ENCODE measurements around the gene NAV2.

The NAV2 gene

DNA sequence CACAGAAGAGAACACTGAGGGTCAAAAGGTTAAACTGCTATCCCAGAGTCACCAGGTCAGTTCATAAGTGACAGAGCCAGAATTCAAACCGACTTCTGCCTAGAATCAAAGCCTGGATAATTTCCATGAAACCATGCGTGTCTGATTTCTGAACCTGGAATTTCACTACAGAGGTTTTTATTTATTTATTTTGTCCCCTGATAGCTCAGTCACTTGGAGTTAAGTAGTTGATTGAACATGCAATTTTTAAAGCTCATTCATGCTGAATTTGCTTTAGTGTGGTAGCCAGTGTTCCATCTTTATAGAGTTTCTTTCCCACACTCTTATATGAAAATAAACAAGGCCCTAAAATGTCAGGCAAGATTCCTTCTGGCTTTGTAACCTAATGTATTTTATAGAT is 93.2 kb downstream of the NAV2 start:
- no peak overlapping the region for H3K4me2 ChIP-seq (ENCODE audit: insufficient read depth, low read length)
- TF ChIP-seq EZH2 (IDR thresholded peaks at IDR 0.05; ENCODE audit: borderline replicate concordance, low read depth, low read length, severe bottlenecking), result no peak
- TF ChIP-seq, protein P1, sequence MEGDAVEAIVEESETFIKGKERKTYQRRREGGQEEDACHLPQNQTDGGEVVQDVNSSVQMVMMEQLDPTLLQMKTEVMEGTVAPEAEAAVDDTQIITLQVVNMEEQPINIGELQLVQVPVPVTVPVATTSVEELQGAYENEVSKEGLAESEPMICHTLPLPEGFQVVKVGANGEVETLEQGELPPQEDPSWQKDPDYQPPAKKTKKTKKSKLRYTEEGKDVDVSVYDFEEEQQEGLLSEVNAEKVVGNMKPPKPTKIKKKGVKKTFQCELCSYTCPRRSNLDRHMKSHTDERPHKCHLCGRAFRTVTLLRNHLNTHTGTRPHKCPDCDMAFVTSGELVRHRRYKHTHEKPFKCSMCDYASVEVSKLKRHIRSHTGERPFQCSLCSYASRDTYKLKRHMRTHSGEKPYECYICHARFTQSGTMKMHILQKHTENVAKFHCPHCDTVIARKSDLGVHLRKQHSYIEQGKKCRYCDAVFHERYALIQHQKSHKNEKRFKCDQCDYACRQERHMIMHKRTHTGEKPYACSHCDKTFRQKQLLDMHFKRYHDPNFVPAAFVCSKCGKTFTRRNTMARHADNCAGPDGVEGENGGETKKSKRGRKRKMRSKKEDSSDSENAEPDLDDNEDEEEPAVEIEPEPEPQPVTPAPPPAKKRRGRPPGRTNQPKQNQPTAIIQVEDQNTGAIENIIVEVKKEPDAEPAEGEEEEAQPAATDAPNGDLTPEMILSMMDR (IDR thresholded peaks at IDR 0.05; ENCODE audit: borderline replicate concordance, extremely low read depth, low read length, poor library complexity, severe bottlenecking), result no peak
- peaks cover 4% of the 10 kb centered on the region for H3K27me3 ChIP-seq (ENCODE audit: insufficient read depth, low read length, poor library complexity)
- H3K9me3 ChIP-seq (ENCODE audit: insufficient read depth, low read length, severe bottlenecking), result no peaks in the 10 kb centered on the region
- H3K4me3 ChIP-seq (ENCODE audit: low read depth in 1 of 2, low read length in 2 of 2), result no peak overlapping the region
- no peak overlapping the region for H3K9ac ChIP-seq (ENCODE audit: low read depth, low read length)
- H3K79me2 ChIP-seq (ENCODE audit: insufficient read depth, low read length), result no peaks in the 10 kb centered on the region
- no peaks in the 10 kb centered on the region for H3K4me1 ChIP-seq (ENCODE audit: insufficient read depth, low read length)
- H3K27ac ChIP-seq (ENCODE audit: low read length), result no peak overlapping the region
- DNase-seq (no peak), ATAC-seq (ENCODE audit: insufficient read depth, low read depth) (no peak)
- H3K36me3 ChIP-seq (ENCODE audit: insufficient read depth, low read length), result no peaks in the 10 kb centered on the region
- no peaks in the 10 kb centered on the region for H4K20me1 ChIP-seq (ENCODE audit: insufficient read depth, low read length)
- H2AFZ ChIP-seq (ENCODE audit: low read depth, low read length), result no peak overlapping the region

DNA sequence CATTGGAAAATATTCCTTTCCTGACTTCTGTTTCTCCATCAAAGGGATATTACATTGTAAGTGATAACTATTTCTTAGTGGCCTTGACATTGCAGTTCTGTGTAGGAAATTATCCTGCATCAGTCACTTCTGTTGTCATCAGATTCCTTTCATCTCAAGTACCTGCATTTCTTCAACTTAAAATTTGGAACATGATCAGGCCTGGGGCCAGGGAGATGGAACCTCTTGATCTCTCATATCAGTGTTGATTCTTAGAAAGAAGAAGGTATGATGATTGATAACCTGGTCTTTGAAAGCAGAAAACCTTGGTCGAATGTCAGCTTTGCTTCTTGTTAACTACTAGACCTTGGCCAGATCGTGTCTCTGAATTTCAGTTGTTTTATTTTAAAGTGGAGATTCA is 93.6 kb downstream of the NAV2 start:
- Histone ChIP-seq H3K79me2 (ENCODE audit: insufficient read depth, low read length) (no peaks in the 10 kb centered on the region), H3K4me1 (ENCODE audit: insufficient read depth, low read length) (no peaks in the 10 kb centered on the region), H3K36me3 (ENCODE audit: insufficient read depth, low read length) (no peaks in the 10 kb centered on the region), H3K4me3 (ENCODE audit: low read depth in 1 of 2, low read length in 2 of 2) (no peak overlapping the region), H2AFZ (ENCODE audit: low read depth, low read length) (no peak overlapping the region), H3K9me3 (ENCODE audit: insufficient read depth, low read length, severe bottlenecking) (no peaks in the 10 kb centered on the region), H4K20me1 (ENCODE audit: insufficient read depth, low read length) (no peaks in the 10 kb centered on the region), H3K27me3 (ENCODE audit: insufficient read depth, low read length, poor library complexity) (peaks cover 4% of the 10 kb centered on the region), H3K27ac (ENCODE audit: low read length) (no peak overlapping the region), H3K9ac (ENCODE audit: low read depth, low read length) (no peak overlapping the region), H3K4me2 (ENCODE audit: insufficient read depth, low read length) (no peak overlapping the region)
- no peak for ATAC-seq (ENCODE audit: insufficient read depth, low read depth)
- no peak for DNase-seq
- no peak for TF ChIP-seq EZH2 (IDR thresholded peaks at IDR 0.05; ENCODE audit: borderline replicate concordance, low read depth, low read length, severe bottlenecking)
- TF ChIP-seq, protein P1 (IDR thresholded peaks at IDR 0.05; ENCODE audit: borderline replicate concordance, extremely low read depth, low read length, poor library complexity, severe bottlenecking), result no peak

DNA sequence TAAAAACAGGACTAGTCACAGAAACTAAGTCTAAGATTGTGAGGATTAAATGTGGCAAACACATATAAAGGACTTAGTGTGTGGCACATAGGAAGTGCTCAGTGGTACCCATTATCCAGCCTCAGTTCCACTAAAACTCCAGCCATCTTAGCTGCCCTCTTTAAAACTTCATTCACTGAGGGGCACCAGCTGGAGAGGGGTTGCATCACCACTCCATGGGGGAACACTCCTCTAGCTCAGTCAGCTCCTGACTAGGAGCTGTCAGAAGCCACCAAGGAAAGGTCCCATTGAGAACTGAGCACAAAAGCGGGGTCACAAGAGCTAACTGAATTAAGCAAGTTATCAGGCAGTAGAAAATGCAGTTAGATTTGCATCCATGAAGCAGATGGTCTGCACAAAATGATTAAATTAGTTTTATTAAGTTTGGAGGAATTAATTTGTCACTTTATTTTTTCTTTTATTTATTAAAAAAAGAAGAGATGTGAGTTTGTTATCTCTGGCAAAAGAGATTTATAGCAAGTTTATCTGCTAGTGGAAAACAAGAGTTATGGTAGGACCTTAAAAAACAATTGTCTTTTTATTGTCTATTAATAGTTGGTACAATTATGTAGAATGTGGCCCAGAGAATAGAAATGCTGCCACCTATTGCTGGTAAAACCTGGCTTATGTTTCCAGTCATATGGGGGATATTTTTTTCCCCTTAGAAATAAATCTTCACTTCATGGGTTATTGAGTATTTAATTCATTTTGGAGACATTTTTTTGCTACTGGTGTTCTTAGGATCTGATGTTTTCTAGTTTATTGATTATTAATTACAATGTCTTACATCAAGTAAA is 95.7 kb downstream of the NAV2 start:
- TF ChIP-seq EZH2 (IDR thresholded peaks at IDR 0.05; ENCODE audit: borderline replicate concordance, low read depth, low read length, severe bottlenecking), result no peak
- TF ChIP-seq, protein P1 (IDR thresholded peaks at IDR 0.05; ENCODE audit: borderline replicate concordance, extremely low read depth, low read length, poor library complexity, severe bottlenecking), result peak; percentile 26
- H3K4me2 ChIP-seq (ENCODE audit: insufficient read depth, low read length), result no peak overlapping the region
- DNase-seq (no peak), ATAC-seq (ENCODE audit: insufficient read depth, low read depth) (no peak)
- no peaks in the 10 kb centered on the region for H3K79me2 ChIP-seq (ENCODE audit: insufficient read depth, low read length)
- peaks cover 4% of the 10 kb centered on the region for H3K27me3 ChIP-seq (ENCODE audit: insufficient read depth, low read length, poor library complexity)
- no peak overlapping the region for H3K4me3 ChIP-seq (ENCODE audit: low read depth in 1 of 2, low read length in 2 of 2)
- H3K9ac ChIP-seq (ENCODE audit: low read depth, low read length), result no peak overlapping the region
- no peaks in the 10 kb centered on the region for H3K9me3 ChIP-seq (ENCODE audit: insufficient read depth, low read length, severe bottlenecking)
- no peak overlapping the region for H2AFZ ChIP-seq (ENCODE audit: low read depth, low read length)
- H3K27ac ChIP-seq (ENCODE audit: low read length), result no peak overlapping the region
- no peaks in the 10 kb centered on the region for H4K20me1 ChIP-seq (ENCODE audit: insufficient read depth, low read length)
- no peaks in the 10 kb centered on the region for H3K36me3 ChIP-seq (ENCODE audit: insufficient read depth, low read length)
- no peaks in the 10 kb centered on the region for H3K4me1 ChIP-seq (ENCODE audit: insufficient read depth, low read length)

All from DND-41 (cell line).